ENCODE results near the gene C19orf67.
"Not testable (repeated sequence)": the region's sequence is repeated elsewhere in the genome, so short reads cannot be mapped to it uniquely, and the experiment has no call there.

The C19orf67 gene

DNA sequence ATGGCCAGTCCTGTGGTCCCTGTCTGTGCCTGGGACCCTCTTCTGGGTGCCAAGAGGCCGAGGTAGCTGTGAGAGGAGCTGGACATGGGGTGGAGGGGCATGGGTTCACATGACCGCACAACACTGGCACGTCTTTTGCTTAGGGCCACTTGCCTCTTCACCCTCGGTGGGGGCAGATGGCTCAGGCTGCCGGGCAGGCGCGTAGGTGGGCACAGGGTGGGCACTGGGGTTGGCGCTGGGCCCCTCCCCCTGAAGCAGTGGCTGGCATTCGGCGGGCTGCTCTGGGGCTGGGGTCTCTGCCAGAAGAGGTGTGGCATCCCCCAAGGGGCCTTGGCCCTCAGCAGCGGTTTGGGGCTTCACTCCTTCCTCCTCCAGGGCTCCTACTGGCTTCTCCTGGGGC, 32.1 kb downstream of the C19orf67 start:
- H3K4me1 Mint-ChIP-seq = peaks cover 13% of the 10 kb centered on the region
- CTCF ChIA-PET = interaction anchor here (1.1 to 3.3 kb wide), 3 partner anchors 19 to 173 kb away, joined by 3 to 14 read pairs (median 4); no protein-coding TSS in a partner anchor
- peaks cover 38% of the 10 kb centered on the region for H3K36me3 Mint-ChIP-seq
- no peak overlapping the region for H3K27ac Mint-ChIP-seq
- DNase-seq = no peak
- no peak overlapping the region for H3K4me3 Mint-ChIP-seq
- H3K9me3 Mint-ChIP-seq = no peaks in the 10 kb centered on the region
- H3K27me3 Mint-ChIP-seq = peaks cover 38% of the 10 kb centered on the region

DNA sequence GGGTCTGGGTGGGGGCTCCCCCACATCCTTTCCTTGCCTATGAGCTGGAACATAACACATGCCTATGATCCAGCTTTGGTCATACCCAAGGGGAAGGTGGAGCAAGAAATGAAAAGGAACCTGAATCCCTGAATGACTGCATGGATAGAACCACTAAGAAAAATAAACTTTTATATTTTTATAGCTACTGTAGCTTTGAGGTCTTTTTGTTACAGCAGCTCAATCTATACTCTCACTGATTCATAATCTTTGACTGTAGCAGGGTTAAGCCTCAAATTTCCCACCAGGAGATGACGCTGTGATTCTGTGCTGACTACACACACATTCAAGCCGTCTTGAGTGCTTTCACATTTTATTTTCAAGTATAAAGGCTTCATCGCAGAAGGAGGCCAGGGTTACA, 32.6 kb downstream of the C19orf67 start:
- peaks cover 43% of the 10 kb centered on the region for H3K36me3 Mint-ChIP-seq
- DNase-seq = no peak
- CTCF ChIA-PET = interaction anchor here (1.1 to 3.3 kb wide), 3 partner anchors 19 to 172 kb away, joined by 3 to 14 read pairs (median 4); no protein-coding TSS in a partner anchor
- H3K4me3 Mint-ChIP-seq = no peak overlapping the region
- peaks cover 8% of the 10 kb centered on the region for H3K4me1 Mint-ChIP-seq
- H3K27ac Mint-ChIP-seq = no peak overlapping the region
- peaks cover 34% of the 10 kb centered on the region for H3K27me3 Mint-ChIP-seq
- H3K9me3 Mint-ChIP-seq = no peaks in the 10 kb centered on the region

DNA sequence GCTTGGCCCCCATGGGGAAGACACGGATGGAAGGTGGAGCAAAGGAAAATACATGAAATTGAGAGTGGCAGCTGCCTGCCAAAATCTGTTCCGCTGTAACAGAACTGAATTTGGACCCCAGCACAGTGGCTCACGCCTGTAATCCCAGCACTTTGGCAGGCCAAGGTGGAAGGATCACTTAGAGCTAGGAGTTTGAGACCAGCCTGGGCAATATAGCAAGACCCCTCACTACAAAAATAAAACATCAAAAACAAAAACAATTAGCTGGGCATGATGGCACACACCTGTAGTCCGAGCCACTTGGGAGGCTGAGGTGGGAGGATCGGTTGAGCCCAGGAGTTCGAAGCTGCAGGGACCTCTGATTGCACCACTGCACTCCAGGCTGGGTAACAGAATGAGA, 33.1 kb downstream of the C19orf67 start:
- Mint-ChIP-seq H3K4me1 (peaks cover 3% of the 10 kb centered on the region), H3K27me3 (peaks cover 28% of the 10 kb centered on the region), H3K9me3 (no peaks in the 10 kb centered on the region), H3K4me3 (no peak overlapping the region), H3K27ac (no peak overlapping the region), H3K36me3 (peaks cover 47% of the 10 kb centered on the region)
- CTCF ChIA-PET = interaction anchor here (1.1 to 3.3 kb wide), 3 partner anchors 18 to 172 kb away, joined by 3 to 14 read pairs (median 4); no protein-coding TSS in a partner anchor
- no peak for DNase-seq

DNA sequence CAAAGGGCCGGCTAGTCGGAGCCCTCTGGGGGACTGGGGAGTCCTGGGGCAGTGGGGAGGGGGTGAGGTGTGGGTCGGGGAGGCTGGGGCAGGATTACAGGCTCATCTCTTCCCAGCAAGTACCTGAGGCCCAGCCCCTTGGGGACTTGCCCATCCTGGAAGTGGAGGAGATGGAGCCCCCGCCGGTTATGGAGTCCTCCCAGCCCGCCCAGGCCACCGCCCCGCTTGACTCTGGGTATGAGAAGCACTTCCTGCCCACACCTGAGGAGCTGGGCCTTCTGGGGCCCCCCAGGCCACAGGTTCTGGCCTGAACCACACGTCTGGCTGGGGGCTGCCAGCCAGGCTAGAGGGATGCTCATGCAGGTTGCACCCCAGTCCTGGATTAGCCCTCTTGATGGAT, 33.6 kb downstream of the C19orf67 start:
- Mint-ChIP-seq H3K4me3 (no peak overlapping the region), H3K27me3 (peaks cover 23% of the 10 kb centered on the region), H3K9me3 (no peaks in the 10 kb centered on the region), H3K4me1 (peaks cover 3% of the 10 kb centered on the region), H3K27ac (no peak overlapping the region), H3K36me3 (peaks cover 49% of the 10 kb centered on the region)
- CTCF ChIA-PET = interaction anchor here (1.4 to 3.3 kb wide), 2 partner anchors 21 to 171 kb away, joined by 4 to 14 read pairs; no protein-coding TSS in a partner anchor
- DNase-seq = no peak

DNA sequence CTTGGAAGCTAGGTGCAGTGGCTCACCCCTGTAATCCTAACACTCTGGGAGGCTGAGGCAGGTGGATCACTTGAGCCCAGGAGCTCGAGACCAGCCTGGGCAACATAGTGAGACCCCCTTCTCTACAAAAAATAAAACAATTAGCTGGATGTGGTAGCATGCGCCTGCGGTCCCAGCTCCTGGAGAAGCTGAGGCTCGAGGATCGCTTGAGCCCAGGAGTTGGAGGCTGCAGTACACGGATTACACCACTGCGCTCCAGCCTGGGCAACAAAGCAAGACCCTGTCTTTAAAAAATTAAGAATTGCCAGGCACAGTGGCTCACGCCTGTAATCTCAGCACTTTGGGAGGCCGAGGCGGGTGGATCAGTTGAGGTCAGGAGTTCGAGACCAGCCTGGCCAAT, 34.6 kb downstream of the C19orf67 start:
- Mint-ChIP-seq H3K27ac (peak overlapping the region; percentile 28), H3K27me3 (peaks cover 13% of the 10 kb centered on the region), H3K36me3 (peaks cover 58% of the 10 kb centered on the region)
- DNase-seq, H3K4me3 Mint-ChIP-seq, H3K9me3 Mint-ChIP-seq, H3K4me1 Mint-ChIP-seq: not testable (repeated sequence)
- CTCF ChIA-PET = interaction anchor here (1.0 to 5.9 kb wide), 2 partner anchors 8 to 9 kb away, joined by 3 to 56 read pairs; no protein-coding TSS in a partner anchor

DNA sequence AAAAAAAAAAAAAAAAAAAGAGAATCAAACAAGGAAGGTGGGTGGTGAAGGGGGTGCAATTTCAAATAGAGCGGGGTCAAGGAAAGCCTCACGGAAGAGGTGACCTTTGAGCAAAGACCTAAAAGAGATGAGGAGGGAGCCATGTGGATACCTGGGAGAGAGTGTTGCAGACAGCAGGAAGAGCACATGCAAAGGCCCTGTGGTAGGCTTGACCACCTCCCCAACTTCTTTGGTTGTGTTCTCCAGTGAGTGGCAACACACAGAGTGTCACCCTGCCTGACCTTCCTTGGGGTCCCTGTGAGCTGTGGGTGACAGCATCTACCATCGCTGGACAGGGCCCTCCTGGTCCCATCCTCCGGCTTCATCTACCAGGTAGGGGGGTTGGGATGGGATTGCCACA, 35.1 kb downstream of the C19orf67 start:
- no peak overlapping the region for H3K4me3 Mint-ChIP-seq
- H3K36me3 Mint-ChIP-seq = peaks cover 60% of the 10 kb centered on the region
- no peak overlapping the region for H3K27ac Mint-ChIP-seq
- CTCF ChIA-PET = interaction anchor here (1.0 to 5.9 kb wide), 2 partner anchors 8 to 9 kb away, joined by 3 to 56 read pairs; no protein-coding TSS in a partner anchor
- H3K4me1 Mint-ChIP-seq = no peaks in the 10 kb centered on the region
- no peak for DNase-seq
- H3K9me3 Mint-ChIP-seq = no peaks in the 10 kb centered on the region
- H3K27me3 Mint-ChIP-seq = peaks cover 9% of the 10 kb centered on the region

DNA sequence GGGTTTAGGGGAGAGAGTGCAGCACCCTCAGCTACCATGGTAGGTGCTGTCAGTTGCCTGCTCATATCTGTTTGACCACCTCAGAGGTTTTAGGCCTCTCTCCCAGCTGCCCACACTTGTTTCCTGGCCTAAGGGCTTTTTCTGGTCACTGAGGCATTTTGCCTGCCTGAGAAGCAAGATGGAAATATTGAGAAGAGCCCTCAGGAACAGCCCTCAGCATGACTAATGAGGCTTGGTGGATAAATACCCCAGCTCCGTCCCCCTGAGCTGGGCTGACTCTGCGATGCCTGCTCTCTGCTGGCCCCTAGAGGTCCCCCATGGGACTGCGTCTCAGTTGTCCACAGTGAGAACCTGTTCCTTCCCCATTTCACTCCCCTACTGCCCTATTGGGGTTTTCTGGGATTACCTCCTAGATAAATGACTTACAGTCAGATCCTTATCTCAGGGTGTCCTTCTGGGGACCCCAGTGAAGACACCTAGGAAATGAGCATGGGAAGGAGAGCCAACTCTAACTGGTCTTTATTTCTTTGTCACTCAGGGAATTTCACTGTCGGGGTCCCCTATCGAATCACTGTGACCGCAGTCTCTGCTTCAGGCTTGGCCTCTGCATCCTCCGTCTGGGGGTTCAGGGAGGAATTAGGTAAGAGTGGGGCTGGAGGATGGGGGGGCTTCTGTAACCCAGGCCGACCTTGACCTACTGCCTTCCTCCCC, 37.0 kb downstream of the C19orf67 start:
- H3K27ac Mint-ChIP-seq = peak overlapping the region; percentile 49
- CTCF ChIA-PET = interaction anchor here (0.7 to 5.9 kb wide), 15 partner anchors 11 to 171 kb away, joined by 3 to 56 read pairs (median 3); partner anchors contain the start of gene PODNL1
- DNase-seq = peak; percentile 80
- no peaks in the 10 kb centered on the region for H3K4me1 Mint-ChIP-seq
- H3K27me3 Mint-ChIP-seq = no peaks in the 10 kb centered on the region
- H3K36me3 Mint-ChIP-seq = peaks cover 58% of the 10 kb centered on the region
- H3K4me3 Mint-ChIP-seq = no peak overlapping the region
- H3K9me3 Mint-ChIP-seq = no peaks in the 10 kb centered on the region

DNA sequence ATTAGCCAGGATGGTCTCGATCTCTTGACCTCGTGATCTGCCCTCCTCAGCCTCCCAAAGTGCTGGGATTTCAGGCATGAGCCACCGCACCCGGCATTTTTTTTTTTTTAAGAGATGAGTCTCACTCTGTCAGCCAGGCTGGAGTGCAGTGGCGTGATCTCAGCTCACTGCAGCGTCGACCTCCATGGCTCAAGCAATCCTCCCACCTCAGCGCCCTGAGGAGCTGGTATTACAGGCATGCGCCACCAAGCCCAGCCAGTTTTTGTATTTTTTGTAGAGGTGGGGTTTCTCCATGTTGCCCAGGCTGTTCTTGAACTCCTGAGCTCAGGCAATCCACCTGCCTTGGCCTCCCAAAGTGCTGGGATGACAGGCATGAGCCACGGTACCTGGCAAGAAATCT, 37.7 kb downstream of the C19orf67 start:
- H3K4me3 Mint-ChIP-seq, H3K27me3 Mint-ChIP-seq, H3K4me1 Mint-ChIP-seq, H3K27ac Mint-ChIP-seq, H3K9me3 Mint-ChIP-seq, DNase-seq: not testable (repeated sequence)
- peaks cover 58% of the 10 kb centered on the region for H3K36me3 Mint-ChIP-seq
- CTCF ChIA-PET = interaction anchor here (0.7 to 5.9 kb wide), 14 partner anchors 11 to 170 kb away, joined by 3 to 56 read pairs (median 4); no protein-coding TSS in a partner anchor

DNA sequence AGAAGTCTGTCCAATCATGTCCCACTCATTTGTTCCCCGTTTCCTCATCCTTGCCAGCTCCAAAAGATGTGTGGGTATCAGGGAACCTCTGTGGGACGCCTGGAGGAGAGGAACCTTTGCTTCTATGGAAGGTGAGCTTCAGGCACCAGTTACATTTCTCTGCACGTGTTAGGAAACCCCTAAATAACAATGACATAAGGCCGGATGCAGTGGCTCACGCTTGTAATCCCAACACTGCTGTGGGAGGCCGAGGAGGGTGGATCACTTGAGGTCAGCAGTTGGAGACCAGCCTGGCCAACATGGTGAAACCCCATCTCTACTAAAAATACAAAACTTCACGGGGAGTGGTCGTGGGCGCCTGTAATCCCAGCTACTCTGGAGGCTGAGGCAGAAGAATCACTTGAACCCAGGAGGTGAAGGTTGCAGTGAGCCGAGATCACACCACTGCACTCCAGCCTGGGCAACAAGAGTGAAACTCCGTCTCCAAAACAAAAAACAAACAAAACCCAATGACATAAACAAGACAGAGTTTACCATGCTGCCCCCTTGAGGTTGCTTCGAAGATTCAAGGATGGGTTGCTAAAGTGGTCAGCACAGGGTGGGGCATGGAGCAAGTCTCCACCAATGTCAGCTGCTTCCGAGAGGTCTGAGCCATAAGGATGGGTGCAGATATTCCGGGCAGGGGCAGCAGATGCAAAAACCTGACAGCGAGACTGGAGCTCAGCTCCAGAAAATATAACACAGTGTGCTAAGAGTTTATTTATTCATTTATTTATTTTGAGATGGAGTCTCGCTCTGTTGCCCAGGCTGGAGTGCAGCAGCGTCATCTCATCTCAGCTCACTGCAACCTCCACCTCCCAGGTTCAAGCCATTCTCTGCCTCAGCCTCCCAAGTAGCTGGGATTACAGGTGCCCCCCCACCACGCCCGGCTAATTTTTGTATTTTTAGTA, 42.6 kb downstream of the C19orf67 start:
- Mint-ChIP-seq H3K4me1 (peaks cover 10% of the 10 kb centered on the region), H3K36me3 (peaks cover 50% of the 10 kb centered on the region), H3K27ac (peak overlapping the region; percentile 77)
- not testable (repeated sequence) for H3K9me3 Mint-ChIP-seq, H3K4me3 Mint-ChIP-seq, H3K27me3 Mint-ChIP-seq
- CTCF ChIA-PET = interaction anchor here (0.6 to 2.4 kb wide), 11 partner anchors 8 to 164 kb away, joined by 3 to 11 read pairs (median 3); partner anchors contain the start of genes ASF1B and IL27RA
- peak; percentile 63 for DNase-seq

DNA sequence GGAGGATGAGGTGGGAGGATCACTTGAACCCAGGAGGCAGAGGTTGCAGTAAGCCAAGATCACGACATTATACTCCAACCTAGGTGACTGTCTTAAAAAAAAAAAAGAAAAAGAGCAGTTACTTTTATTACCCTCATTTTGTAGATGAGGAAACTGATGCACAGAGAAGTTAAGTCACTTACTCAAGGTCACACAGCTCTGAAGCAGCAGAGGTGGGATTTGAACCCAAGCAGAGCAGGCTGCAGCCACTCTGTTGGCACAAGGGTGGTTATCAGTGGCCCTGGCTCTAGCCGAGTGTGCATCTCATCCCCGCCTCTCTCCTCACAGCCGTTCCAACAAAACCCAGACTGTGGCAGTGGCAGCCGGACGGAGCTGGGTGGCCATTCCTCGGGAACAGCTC, 46.4 kb downstream of the C19orf67 start:
- H3K27ac Mint-ChIP-seq = no peak overlapping the region
- H3K4me1 Mint-ChIP-seq = peaks cover 27% of the 10 kb centered on the region
- H3K36me3 Mint-ChIP-seq = peaks cover 40% of the 10 kb centered on the region
- no peak for DNase-seq
- no peaks in the 10 kb centered on the region for H3K9me3 Mint-ChIP-seq
- CTCF ChIA-PET = interaction anchor here (0.6 to 0.8 kb wide), 2 partner anchors 18 to 22 kb away, joined by 3 read pairs; no protein-coding TSS in a partner anchor
- no peaks in the 10 kb centered on the region for H3K27me3 Mint-ChIP-seq
- H3K4me3 Mint-ChIP-seq = no peak overlapping the region

DNA sequence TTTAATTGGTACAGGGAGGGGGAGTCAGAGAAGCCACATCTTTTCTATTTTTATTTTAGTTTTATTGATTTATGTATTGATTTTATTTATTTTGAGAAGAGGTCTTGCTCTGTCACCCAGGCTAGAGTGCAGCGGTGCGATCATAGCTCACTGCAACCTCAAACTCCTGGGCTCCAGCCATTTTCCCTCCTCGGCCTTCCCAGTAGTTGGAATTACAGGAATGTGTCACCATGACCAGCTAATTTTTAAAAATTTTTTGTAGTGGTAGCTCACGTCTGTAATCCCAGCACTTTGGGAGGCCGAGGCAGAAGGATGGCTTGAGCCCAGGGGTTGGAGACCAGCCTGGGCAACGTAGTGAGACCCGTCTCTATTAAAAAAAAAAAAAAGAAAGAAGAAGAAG, 49.9 kb downstream of the C19orf67 start:
- Mint-ChIP-seq H3K4me3 (no peak overlapping the region), H3K27ac (no peak overlapping the region), H3K27me3 (peaks cover 7% of the 10 kb centered on the region), H3K4me1 (peaks cover 37% of the 10 kb centered on the region), H3K9me3 (no peaks in the 10 kb centered on the region), H3K36me3 (peaks cover 39% of the 10 kb centered on the region)
- no peak for DNase-seq
- CTCF ChIA-PET = no interaction called here

DNA sequence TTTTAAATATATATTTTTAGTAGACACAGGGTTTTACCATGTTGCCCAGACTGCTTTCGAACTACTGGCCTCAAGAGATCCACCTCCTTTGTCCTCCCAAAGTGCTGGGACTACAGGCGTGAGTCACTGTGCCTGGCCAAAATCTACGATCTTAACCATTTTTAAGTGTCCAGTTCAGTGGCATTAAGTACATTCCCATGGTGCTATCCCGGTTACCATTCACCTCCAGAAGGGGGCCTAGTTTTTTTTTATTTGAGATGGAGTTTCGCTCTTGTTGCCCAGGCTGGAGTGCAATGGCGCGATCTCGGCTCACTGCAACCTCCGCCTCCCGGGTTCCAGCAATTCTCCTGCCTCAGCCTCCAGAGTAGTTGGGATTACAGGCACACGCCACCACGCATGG, 50.4 kb downstream of the C19orf67 start:
- CTCF ChIA-PET = interaction anchor here (1.3 kb wide), 1 partner anchor 18 kb away, joined by 3 read pairs; no protein-coding TSS in a partner anchor
- peaks cover 37% of the 10 kb centered on the region for H3K36me3 Mint-ChIP-seq
- not testable (repeated sequence) for H3K9me3 Mint-ChIP-seq, H3K4me3 Mint-ChIP-seq, H3K27ac Mint-ChIP-seq, DNase-seq
- peaks cover 41% of the 10 kb centered on the region for H3K4me1 Mint-ChIP-seq
- H3K27me3 Mint-ChIP-seq = peaks cover 12% of the 10 kb centered on the region

DNA sequence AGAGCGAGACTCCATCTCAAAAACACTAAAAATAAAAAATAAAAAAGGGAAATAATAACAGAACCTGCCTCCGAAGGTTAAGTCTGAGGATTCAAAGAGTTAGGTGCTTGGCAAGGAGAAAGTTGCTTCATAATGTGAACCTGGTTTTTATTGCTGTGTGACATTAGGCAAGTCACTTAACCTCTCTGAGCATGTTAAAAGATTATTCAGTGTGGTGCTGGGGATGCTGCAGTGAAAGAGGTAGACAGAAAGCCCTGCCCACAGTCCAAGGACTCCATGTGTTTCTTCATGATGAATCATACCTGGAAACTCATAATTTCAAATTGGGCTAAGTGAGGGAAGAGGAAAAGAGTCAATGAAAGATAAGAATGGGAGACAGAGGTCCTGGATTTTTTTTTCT, 51.6 kb downstream of the C19orf67 start:
- no peaks in the 10 kb centered on the region for H3K9me3 Mint-ChIP-seq
- no peak for DNase-seq
- peaks cover 43% of the 10 kb centered on the region for H3K4me1 Mint-ChIP-seq
- peaks cover 27% of the 10 kb centered on the region for H3K36me3 Mint-ChIP-seq
- H3K4me3 Mint-ChIP-seq = peak overlapping the region; percentile 96
- peak overlapping the region; percentile 0 for H3K27ac Mint-ChIP-seq
- H3K27me3 Mint-ChIP-seq = peaks cover 16% of the 10 kb centered on the region
- CTCF ChIA-PET = interaction anchor here (0.9 to 1.3 kb wide), 2 partner anchors 19 to 38 kb away, joined by 3 read pairs; no protein-coding TSS in a partner anchor

All from activated naive CD4-positive, alpha-beta T cell treated with anti-CD3 and anti-CD28 coated beads, Interleukin-2, amount 10 ng/mL, durations not matched to agents 7 days and 5 days (primary cell).